Uterus (tissue), 2 donors: Measurements from ENCODE around the gene TUB.

Experiments used
- POLR2A ChIP-seq, 2 donors: fragments of 450-650 bp; IDR thresholded peaks; one replicate each; pipeline ENCODE4 v1.6.1; 2016; ENCODE audit warnings: antibody characterized with exemption in 2 of 2, mild to moderate bottlenecking in 1 of 2, moderate library complexity in 1 of 2
- TF ChIP-seq, protein P1 (sequence below), 4 experiments: fragments of 200-600 bp in 2 of 4; fragments of 450-650 bp in 2 of 4; sonication (generic) in 2 of 4; IDR thresholded peaks; one replicate each; pipeline ENCODE4 v1.5.1; 2016 to 2019; ENCODE audit warnings: antibody characterized with exemption in 4 of 4, mild to moderate bottlenecking in 2 of 4, moderate library complexity in 1 of 4

GRCh38 chr11:8085011-8085645 is 4.1 kb downstream of the TUB start:
- TF ChIP-seq, protein P1, sequence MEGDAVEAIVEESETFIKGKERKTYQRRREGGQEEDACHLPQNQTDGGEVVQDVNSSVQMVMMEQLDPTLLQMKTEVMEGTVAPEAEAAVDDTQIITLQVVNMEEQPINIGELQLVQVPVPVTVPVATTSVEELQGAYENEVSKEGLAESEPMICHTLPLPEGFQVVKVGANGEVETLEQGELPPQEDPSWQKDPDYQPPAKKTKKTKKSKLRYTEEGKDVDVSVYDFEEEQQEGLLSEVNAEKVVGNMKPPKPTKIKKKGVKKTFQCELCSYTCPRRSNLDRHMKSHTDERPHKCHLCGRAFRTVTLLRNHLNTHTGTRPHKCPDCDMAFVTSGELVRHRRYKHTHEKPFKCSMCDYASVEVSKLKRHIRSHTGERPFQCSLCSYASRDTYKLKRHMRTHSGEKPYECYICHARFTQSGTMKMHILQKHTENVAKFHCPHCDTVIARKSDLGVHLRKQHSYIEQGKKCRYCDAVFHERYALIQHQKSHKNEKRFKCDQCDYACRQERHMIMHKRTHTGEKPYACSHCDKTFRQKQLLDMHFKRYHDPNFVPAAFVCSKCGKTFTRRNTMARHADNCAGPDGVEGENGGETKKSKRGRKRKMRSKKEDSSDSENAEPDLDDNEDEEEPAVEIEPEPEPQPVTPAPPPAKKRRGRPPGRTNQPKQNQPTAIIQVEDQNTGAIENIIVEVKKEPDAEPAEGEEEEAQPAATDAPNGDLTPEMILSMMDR (IDR thresholded peaks at IDR 0.05): no peak
- no peak for TF ChIP-seq POLR2A (IDR thresholded peaks at IDR 0.05)
